B cell (primary cell): ENCODE results near the gene KIRREL3.

ENCODE experiments used
- EZH2 ChIP-seq: IDR thresholded peaks from 2 replicates; pipeline ENCODE4 v1.6.1; 2012; ENCODE audit warnings: borderline replicate concordance, low read depth, mild to moderate bottlenecking, moderate library complexity, low read length; ENCODE audit not compliant: insufficient read depth, poor library complexity, severe bottlenecking
- TF ChIP-seq, protein P1 (sequence below): fragments of 200-600 bp; IDR thresholded peaks from one replicate; pipeline ENCODE4 v1.8.0; 2022; ENCODE audit warnings: antibody characterized with exemption, mild to moderate bottlenecking

DNA sequence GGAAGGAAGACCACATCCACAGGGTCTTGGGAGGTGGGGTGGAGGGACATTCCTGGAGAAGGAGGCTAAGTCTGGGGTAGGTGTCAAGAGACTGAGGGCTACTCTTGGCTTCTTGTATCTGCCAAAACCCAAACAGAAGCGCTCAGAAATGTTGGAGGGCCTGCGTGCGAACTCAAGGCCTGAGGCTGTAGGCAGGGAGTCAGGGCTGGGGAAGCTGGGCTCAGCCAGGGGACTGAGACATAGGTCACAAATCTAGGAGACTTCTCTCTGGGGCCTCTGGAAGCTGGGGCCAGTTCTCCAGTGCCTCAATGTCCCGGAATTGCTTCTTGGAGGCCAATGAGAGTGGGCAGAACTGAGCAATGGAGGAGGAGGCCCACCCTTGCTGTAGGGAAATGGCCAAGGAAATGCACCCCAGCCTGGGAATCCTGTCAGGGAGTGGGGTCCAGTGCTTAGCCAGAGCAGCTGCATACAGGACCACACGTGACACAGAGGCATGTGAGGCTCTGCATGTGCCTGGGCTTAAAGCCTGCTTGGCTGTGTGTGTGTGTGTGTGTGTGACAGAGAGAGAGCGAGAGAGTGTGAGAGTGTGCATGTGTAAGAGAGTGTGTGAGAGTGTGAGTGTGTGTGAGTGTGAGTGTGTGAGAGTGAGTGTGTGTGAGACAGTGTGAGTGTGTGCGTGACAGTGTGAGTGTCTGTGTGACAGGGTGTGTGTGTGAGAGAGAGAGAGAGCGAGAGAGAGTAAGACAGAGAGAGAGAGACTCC is 503.8 kb downstream of the KIRREL3 start:
- no peak for TF ChIP-seq EZH2
- TF ChIP-seq, protein P1, sequence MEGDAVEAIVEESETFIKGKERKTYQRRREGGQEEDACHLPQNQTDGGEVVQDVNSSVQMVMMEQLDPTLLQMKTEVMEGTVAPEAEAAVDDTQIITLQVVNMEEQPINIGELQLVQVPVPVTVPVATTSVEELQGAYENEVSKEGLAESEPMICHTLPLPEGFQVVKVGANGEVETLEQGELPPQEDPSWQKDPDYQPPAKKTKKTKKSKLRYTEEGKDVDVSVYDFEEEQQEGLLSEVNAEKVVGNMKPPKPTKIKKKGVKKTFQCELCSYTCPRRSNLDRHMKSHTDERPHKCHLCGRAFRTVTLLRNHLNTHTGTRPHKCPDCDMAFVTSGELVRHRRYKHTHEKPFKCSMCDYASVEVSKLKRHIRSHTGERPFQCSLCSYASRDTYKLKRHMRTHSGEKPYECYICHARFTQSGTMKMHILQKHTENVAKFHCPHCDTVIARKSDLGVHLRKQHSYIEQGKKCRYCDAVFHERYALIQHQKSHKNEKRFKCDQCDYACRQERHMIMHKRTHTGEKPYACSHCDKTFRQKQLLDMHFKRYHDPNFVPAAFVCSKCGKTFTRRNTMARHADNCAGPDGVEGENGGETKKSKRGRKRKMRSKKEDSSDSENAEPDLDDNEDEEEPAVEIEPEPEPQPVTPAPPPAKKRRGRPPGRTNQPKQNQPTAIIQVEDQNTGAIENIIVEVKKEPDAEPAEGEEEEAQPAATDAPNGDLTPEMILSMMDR: no peak
